ENCODE results near the gene TALDO1.

TALDO1 gene

DNA sequence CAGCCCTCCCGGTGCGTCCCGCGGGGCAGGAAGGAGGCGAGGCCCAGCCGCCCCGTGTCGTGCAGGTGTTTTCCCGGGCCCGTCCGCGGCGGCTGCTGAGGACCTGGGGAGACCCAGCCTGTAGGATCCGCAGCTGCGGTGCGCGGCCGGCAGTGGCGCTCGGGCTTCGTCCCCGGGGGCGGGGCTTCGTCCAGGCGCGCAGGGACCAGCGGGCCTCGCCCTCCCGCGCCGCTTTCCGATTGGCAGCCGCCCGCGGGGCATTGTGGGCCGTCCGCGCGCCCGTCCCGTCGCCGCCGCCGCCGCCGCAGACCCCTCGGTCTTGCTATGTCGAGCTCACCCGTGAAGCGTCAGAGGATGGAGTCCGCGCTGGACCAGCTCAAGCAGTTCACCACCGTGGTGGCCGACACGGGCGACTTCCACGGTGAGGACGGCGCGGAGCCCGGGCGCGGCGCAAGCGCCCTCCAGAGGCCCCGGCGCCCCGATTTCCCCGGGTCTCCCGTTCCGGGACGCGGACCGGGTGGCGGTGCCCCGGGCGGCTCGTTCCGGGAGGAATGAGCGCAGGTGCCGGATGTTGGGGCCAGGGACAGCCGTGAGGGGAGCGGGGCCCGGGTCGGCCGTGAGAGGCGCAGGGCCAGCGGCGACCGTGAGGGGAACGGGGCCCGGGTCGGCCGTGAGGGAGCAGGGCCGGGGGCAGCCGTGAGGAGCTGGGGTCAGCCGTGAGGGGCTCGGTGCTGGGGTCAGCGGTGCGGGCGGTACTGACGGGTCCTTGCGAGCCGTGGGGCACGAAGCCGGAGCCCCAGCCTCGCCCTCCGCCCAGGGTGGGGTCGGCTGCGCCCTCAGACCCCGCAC lies at the start of gene TALDO1:
Gene TALDO1, plus strand, starts transcription at position 307 of the 849 bp plus-strand sequence. Its CDS starts 18 bp downstream, at position 325.
- DNase-seq: peak; percentile 76

DNA sequence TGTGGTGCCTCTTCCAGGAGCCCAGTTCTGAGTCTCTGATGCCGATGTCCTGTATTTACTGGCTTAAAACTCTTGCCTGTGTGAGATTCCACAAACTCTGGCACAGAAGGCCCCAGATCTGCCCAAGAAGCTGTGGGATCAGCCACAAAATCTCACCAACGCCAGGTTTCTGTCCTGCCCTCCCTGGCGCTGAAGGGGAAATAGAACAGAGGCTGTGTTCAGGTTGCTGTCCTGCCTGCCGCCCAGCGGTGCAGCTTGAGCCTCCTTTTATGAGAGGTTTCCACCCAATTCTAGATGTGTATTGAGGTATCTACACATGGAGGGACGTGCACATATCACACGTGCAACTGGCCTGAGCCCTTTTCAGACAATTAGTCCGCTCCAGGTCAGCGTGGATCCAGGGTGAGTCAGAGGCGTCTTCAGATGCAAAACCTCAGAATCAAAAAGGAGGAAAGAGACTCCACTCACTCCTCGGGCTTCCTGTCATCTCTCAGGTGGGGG lies 49.4 kb upstream of the TALDO1 start:
- no peak for DNase-seq

DNA sequence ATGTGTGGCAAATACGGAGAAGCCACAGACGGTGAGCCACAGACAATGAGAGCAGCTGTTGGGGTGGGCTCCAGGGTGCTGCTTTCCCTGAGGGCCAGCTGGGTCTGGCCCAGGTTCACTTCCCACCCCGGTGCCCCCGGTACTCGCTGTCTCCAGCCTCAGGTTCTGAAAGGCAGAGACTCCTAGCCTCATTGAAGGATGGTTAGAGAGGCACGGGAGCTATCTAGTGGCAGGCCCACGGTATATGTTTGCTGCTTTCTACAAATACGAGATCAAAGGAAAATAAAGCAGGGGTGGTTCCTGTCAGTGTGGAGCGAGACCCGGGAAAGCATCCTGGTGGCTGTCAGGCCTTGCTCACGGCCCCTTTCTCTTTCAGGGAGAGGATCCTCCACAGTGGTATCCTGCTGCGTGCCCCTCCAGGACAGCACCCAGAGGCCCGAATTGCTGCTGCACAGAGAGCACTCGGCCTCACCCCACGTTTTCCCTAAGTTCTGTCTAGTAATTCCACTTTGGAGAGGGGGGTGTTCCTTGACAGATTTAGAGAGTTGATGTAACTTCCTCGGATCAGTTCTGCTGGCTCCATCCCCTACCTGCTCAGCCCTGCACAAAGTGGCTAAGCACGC lies 48.7 kb upstream of the TALDO1 start:
- no peak for DNase-seq

DNA sequence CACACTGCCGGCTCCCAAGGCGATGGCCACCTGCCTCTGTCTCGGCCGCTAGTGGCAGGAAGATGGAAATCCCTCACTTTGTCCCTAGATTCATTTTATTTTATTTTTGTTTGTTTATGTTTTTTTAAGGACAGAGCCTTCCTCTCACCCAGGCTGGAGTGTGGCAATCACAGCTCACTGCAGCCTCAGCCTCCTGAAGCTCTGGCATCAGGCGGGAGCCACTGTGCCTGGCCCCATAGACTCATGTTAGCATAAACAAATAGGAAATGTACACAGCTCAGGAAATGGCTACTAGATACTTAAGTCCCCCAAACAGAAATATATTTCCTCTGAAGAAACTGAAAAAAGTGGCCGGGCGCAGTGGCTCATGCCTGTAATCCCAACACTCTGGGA lies 48.2 kb upstream of the TALDO1 start:
- no peak for DNase-seq

DNA sequence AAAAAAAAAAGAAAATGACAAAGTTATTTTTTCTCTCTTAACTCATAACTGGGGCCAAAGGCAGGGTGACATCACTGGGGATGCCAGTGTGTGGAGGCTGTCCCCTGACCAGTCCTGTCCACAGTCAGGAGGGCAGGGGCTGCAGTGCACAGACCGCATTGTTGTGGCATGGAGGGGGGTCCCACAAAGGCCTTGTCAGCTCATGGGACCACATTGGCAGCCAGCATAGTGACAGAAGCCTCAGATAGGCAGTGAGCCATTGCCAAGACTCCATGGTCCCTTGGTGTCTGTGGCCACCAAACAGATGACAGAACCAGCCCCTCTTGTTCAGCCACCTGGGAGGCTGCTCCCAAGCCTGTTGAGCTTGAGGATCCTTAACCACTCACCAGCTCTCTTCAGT lies 47.5 kb upstream of the TALDO1 start:
- DNase-seq: no peak

DNA sequence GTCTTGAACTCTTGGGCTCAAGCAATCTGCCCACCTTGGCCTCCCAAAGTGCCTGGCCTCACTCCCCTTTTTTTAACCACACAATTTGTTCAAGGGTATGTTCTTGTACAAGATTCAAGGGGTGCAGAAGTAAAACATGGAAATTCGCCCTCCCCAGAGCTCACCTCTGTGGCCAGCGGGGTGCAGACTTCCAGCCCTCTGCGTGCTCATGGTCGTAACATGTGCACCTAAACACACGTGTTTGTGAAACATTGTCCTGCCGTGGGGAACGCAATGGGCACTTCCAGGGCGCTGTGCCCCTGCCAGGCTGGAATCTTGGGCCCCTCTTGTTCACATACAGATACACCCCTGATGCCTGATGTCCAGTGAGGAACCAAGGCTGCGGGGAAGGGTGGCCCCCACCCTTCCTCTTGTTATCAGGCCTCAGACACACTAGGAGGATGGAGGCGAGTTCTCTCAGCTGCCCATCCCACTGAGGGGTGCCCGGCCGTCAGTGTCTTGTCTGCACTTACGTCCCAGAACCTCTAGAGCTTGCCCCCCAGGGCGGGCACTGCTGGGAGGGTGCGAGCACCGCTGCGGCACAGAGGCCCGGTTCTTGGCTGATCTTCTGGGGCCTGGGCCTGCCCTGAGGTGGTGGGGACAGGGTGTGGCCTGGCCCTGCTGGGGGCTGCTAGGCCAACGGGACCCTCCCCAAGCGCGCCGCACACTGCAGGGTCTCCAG lies 45.4 kb upstream of the TALDO1 start:
- no peak for DNase-seq

DNA sequence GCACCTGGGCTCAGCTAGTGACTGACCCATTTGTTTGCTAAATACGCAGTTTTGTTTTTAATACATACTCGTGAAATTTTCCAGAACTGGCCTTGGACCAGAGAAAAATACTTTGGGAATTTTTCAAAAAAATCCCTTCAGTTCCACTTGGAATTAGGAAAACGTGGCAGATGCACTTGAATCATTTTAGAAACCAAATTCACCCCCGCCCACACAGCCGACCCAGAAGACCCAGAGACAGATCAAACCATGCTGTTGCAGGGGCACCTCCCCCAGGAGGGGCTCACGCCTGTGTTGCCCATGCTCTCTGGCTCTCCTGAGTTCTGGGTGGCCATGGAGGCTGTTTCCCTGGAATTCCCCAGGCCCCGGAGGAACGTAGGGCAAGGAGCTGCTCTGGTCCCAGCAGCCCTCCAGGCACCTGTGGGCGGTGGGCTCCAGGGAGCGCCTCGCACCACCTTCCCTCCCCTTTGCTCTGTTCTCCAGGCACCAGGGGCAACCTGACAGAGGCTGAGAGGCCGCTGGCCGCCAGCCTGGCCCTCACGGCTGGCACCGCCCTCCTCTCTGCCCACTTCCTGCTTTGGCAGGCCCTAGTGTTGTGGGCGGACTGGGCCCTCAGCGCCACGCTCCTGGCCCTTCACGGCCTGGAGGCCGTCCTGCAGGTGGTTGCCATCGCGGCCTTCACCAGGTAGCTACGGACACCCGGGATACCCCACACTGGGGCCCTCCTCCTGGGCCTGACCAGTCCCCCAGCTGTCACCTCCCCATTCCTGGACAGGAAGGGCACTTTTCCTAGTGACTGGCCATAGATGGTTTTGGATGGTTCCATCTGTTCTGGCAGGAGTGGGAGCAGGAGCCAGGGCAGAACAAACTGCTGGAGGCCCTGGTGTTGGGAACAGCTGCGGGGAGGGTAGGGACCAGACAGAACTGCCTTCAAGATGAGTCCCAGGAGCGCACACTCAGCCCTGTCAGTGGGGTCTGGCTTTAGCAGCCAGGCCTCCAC lies 44.5 kb upstream of the TALDO1 start:
- no peak for DNase-seq

DNA sequence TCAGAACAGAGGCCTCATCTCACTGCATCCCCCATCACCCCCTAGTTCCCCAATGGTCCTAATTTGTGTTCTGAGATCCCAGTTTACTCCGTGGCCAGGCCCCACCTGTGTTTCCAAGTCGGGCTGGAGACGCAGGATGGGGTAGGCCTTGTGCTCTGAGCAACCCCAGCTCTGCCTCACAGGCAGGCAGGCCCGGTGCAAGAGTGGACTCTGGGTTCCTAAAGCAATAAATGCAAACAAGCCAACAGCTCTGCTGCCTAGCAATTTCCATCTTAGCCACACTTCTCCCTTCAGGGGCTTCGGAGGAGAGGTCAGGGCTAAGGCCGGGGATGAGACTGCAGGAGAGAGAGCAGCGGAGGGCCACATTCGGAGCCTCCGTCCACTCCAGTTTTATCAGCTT lies 43.8 kb upstream of the TALDO1 start:
- no peak for DNase-seq

DNA sequence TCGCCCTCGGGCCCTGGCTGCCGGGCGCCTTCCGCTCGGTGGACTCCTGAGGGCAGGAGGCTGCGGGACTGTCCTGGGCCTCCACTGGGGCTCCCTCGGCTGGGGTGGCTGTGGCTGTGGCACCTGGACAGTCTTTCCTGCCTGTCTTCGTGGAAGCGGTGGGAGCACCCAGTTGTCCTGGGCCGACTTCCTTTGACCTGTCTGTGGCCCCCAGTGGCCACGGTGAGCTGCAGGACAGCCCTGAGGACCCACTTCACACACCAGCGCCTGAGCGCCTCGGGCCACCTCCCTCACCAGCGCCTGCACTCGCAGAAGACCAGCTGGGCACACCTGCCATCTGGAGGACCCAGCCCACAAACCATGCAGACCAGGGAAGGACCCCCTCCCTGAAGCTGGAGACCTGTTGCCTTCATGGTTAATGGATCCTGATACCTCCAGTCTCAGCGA lies 43.0 kb upstream of the TALDO1 start:
- DNase-seq: no peak

DNA sequence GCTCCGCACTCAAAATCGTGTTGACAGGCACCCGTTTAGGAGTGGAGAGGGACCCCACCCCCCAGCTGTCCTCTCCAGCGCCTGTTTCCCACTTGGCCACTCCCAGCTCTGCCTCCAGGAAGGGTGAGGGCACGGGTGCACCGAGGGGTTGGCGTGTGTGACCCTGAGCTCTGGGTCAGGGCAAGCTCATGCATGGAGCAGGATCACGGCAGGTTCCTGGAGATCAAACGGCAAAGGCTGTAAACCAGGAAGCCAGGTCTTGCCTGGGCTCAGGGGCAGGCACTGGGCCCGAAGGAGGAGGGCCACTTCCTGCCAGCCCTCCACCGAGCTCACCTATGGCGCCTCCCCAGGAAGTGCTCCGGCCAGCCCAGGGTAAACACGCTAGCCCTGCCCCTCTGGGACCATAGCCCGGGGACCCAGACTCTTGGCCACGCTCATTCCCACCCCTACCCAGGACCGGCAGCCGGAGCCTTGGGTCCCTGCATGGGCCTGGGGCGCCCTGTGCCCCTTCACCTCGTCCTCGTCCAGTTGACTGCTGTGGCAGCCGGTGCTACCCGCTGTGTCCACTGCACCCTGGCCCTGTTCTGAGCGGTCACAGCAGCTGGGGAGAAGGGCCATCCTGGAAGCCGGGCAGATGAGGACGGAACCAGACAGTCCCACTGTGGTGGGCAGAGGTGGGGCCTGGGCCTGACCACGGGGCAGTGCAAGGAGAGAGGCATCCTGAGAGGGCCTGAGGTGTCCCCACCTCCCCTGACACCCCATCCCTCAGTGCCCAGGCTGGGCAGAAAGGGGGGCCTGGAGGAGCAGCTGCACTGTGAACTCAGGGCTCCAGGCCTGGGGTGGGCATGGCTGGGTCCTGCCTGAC lies 42.3 kb upstream of the TALDO1 start:
- DNase-seq: peak; percentile 76

DNA sequence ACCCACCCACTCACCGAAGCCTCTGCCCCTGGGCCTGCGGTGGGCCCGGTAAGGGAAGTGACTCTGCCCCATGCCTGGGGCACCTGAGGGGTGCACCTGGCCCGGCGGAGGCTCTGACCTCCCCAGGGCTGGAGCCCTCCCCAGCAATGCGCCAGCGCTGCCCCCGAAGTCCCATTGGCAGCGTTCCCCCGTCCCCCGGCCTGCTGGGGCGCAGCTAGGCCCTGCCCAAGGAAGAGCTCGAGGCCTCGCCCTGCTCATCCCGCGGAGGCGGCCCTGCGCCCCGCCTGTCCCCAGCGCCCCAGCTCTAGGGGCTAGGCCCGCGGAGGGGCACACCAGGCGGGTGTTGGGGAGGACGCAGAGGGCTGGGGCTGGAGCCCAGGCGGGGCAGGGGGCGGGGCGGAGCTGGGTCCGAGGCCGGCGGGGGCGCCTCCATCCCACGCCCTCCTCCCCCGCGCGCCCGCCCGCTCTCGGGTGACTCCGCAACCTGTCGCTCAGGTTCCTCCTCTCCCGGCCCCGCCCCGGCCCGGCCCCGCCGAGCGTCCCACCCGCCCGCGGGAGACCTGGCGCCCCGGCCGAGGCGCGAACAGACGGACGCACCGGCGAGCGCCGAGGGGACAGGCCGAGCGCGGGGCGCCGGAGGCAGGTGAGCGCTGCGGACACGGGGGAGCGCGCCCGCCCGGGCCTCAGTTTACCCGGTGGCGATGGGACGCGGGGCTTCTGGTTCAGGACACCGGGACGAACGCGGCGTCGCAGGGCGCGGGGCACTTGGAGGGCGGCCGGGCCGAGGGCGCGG lies 41.4 kb upstream of the TALDO1 start, which contains the start of gene EPS8L2:
Gene EPS8L2, plus strand, starts transcription at position 586 of the 793 bp plus-strand sequence. CDS start 3,177 bp downstream, outside the sequence.
- no peak for DNase-seq

DNA sequence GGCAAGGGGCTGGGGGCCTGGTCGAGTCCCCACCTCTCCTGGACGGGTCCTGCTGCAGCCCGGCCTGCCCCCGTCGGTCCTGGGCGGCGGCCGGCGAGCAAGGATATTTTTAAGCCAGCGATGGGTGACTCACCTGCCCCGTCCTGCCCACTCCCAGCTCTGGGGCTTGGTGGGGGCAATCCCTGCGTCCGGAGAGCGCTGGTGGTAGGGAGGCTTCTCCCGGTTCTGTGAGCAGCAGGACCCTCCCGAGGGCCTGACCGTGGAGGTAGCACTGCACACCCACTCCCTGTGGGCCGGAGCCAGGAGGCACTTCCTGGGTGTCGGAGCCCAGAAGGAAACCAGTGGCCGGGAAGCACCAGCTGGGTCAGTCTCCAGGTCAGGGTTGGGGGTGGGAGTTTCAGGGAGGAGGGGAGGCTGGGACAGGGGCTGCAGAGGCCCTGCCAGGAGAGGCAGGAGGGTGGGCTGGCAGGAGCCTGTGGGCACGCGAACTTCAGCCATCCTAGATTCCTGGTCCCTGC lies 40.8 kb upstream of the TALDO1 start:
- DNase-seq: no peak

DNA sequence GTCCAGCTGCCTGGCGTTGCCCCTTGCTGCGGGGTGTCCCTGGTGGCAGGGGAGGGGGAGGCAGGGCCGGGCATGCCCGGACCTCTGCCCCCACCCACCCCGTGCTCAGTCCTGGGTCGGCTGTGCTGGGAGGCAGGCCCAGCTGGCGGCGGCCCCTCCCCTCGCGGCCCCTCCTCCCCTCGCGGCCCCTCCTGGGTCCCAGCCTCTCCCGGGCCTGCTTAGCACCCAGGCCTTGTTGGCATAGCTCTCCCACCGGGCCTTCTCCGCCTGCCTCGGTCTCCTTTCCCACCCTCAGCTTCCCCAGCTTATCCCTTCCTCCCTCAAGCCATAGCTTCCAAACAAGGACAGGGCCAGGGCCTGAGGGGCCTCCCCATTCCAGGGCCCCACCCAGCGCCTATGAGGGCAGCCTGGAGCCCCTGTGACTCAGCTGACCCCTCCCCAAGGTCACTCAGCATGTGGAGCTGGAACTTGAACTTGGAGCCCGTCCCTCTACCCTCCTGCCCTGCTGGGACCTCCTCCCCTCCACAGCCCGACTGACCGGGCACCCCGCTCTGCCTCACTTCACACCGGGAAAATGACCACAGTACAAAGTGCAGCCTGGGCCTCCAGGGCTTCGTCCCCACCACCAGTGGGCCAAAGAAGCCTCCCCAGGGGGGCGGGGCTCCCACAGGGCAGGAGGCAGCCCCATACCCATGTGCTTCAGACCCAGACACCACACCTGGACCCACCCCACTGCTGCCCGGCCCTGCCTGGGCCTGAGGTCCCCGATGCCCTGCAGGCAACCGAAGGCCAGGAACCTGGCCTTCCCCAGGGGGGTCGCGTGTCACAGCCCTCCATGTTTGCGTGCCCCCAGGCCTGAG lies 40.1 kb upstream of the TALDO1 start:
- no peak for DNase-seq

DNA sequence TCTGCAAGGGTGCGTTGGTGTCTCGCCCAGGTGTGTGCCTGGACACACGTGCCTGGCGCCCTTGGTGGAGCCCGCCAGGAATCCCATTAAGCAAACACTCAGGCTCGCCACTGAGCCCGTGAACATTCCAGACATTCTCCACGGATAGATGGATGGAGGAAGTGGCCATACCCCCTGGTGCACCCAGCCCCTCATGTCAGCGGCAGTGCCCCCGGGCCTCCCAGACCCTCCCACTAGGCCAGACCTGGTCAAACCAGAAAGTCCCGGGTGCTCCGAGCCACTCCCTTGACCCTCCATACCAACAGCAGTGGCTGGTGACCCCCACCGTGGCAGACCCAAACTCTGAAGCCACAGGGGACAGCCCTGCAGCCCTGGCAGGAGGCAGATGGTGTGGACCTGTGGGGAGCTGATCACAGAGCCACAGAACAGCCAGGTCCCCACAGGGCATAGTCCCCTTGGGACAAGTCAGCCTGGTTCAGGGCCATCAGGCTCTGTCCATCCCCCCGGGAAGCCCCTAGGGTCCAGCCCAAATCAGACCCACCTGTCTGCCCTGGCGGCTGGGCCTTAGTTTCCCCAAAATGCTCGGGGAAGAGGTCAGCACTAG lies 39.3 kb upstream of the TALDO1 start:
- no peak for DNase-seq

DNA sequence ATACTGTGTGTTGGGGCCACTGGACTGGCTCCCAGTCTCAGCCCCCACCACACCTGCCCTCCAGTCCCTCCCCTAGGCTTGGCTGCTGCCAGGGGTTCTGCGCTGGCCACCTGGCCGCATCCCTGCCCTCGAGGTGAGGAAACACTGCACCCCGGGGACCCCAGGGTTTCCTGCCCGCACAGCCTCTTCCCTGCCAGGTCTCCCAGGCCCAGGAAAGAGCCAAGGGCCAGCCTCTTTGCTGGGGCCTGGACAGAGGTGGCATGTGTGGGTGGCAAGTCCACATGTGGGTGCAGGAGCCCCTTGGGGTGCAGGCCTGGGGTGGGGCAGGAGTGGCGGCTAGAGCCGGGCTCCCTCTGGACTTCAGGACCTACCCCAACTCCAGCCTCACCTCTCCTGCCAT lies 38.8 kb upstream of the TALDO1 start:
- no peak for DNase-seq

DNA sequence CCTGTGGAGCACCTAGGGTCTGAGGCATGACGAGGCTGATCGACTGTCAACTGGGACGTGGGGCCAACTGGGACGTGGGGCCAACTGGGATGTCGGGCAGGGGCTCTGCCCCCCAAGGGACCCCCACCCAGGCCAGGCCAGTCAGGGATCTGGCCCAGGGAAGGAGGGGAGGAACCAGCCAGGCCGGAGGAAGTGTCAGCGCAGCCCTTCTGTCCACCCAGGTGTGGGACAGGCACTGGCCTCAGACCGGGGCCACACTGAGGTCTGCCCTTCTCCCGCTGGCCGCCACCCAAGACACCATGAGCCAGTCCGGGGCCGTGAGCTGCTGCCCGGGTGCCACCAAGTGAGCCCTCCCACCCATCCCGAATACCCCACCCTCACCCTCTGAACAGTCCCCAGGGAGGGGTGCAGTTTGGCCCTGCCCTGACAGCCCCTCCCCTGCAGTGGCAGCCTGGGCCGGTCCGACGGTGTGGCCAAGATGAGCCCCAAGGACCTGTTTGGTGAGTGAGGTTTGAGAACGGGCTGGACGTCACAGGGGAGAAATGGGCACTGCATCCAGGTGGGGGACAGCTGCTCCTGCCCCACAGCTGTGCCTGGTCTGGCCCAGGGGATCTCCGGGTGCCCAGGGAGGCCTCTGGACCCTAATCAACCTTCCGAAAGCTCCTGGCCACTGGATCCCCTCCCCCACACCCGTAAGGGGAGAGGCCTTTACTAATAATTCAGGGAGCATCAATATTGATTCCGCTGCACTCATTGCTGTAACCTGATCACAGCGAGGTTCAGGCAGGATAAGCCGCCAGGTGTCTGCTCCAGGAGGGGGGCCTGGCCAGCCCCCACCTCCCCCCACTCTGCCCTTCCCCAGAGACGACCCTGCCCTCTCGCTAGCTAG lies 37.9 kb upstream of the TALDO1 start:
- no peak for DNase-seq

DNA sequence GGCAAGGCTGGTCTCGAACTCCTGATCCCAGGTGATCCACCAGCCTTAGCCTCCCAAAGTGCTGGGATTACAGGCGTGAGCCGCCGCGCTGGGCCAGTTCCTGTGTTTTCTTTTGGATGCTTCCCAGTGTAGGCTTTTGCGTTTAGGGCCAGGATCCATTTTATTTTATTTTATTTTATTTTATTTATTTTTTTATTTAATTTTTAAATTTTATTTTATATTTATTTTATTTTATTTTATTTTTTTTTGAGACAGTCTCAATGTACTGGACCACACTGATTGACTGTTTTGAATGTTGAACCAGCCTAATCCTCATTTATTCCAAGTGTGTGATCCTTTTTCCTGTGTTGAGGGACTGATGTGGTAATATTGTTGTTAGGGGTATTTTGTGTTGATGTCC lies 32.8 kb upstream of the TALDO1 start:
- no peak for DNase-seq
